Measurements from ENCODE around the gene CTTNBP2. TPM values are rescaled to one million over a fixed set of nuclear protein-coding genes. Genes with fewer than 3 reads are reported as not detected.

The CTTNBP2 gene
- total and polyA plus RNA-seq, 2 of the 13 experiments (the other 11 are each of a cell fraction or from before 2014, with no cell fraction given): not detected

DNA sequence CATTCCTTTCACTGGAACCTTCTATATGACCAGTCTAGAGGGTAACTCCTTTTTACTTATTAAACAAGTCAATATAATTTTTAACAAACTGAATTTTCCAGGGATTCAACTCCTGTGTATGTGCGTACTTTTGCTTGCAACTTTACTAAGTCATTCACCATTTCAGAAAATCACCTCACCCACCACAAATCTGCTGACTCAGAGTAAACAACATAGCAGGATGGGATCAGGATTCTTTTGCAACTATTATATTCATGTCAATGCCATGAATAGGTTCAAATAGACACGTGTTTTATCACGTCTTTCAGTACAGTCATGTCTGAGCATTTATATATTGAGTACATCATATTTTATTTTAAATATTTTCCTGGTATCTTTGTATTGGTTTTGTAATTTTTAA lies 14.5 kb downstream of the CTTNBP2 start:
- Histone ChIP-seq H4K20me1 (ENCODE audit: insufficient read depth, low read length) (no peaks in the 10 kb centered on the region), H3K9me3 (ENCODE audit: low read length) (no peaks in the 10 kb centered on the region), H3K4me1 (ENCODE audit: insufficient read depth, low read length) (peaks cover 14% of the 10 kb centered on the region), H3K4me3 (replicated peaks in 1 of 3; ENCODE audit: insufficient read depth in 1 of 3, low read depth in 2 of 3, low read length in 3 of 3) (no peak overlapping the region), H3K4me2 (ENCODE audit: low read depth, low read length) (no peak overlapping the region), H3K27me3 (ENCODE audit: control insufficient read depth in 1 of 2, insufficient read depth in 2 of 2, low read length in 2 of 2) (no peaks in the 10 kb centered on the region), H3K27ac (ENCODE audit: extremely low read length, insufficient read depth, low read length) (no peak overlapping the region), H3K36me3 (replicated peaks in 1 of 2; ENCODE audit: control insufficient read depth in 1 of 2, insufficient read depth in 2 of 2, low read length in 2 of 2) (no peaks in the 10 kb centered on the region), H3K79me2 (ENCODE audit: insufficient read depth, low read length) (no peaks in the 10 kb centered on the region), H3K9ac (ENCODE audit: insufficient read depth, low read depth, low read length) (no peak overlapping the region), H2AFZ (ENCODE audit: low read length) (no peak overlapping the region)
- FAIRE-seq (no peak), ATAC-seq (no peak), DNase-seq (ENCODE audit: low spot score) (no peak)
- 22% methylated on average over 3 of the region's 3 CpGs for WGBS (ENCODE audit: low lambda C conversion rate)
- no peak for TF ChIP-seq HOXD1 (CRISPR knock-in tag; IDR thresholded peaks at IDR 0.05)
- no peak for TF ChIP-seq ZNF512 (CRISPR knock-in tag; IDR thresholded peaks at IDR 0.05)
- peak; percentile 93 to 97 for TF ChIP-seq MAFK (conservative IDR thresholded peaks at IDR 0.05 in 1 of 2, IDR thresholded peaks at IDR 0.05 in 1 of 2; ENCODE audit: low read length in 2 of 2)
- peak; percentile 94 for TF ChIP-seq MAFF (IDR thresholded peaks at IDR 0.05; ENCODE audit: low read depth, low read length)
- ChIA-PET POLR2A (no interaction called here), CTCF (ENCODE audit: low intra/inter-chr PET ratio, low total read pairs) (no interaction called here)
- intact Hi-C loops (cut with micrococcal nuclease; ENCODE audit: unreplicated experiment) (no loop called here), in situ Hi-C loops (cut with HindIII; ENCODE audit: extremely low pct_ligation_motif_present, low pct_unique_long_range_greater_than_20kb) (no loop called here)
- no TSS peak for BruUV-seq (replicated peaks)

DNA sequence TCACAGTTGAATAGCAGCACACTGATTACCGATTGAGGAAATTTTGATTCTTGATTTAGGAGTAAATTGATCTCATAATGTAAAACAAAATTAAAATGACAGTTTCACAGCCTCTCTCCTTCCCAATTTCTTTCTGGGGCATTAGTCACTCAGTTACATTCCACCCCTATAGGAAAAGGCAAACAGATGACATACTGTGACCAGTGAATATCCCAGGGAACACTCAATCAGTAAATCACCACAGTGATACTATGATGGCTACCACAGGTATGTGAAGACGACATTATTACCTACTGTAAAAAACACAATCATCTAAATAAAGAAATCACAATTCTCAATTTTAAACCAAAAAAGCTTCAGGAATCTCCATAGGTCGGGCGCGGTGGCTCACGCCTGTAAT lies 15.5 kb downstream of the CTTNBP2 start:
- Histone ChIP-seq H3K27ac (ENCODE audit: extremely low read length, insufficient read depth, low read length) (no peak overlapping the region), H3K4me2 (ENCODE audit: low read depth, low read length) (no peak overlapping the region), H3K9ac (ENCODE audit: insufficient read depth, low read depth, low read length) (no peak overlapping the region), H3K79me2 (ENCODE audit: insufficient read depth, low read length) (no peaks in the 10 kb centered on the region), H3K36me3 (replicated peaks in 1 of 2; ENCODE audit: control insufficient read depth in 1 of 2, insufficient read depth in 2 of 2, low read length in 2 of 2) (no peaks in the 10 kb centered on the region), H3K27me3 (ENCODE audit: control insufficient read depth in 1 of 2, insufficient read depth in 2 of 2, low read length in 2 of 2) (no peaks in the 10 kb centered on the region), H4K20me1 (ENCODE audit: insufficient read depth, low read length) (no peaks in the 10 kb centered on the region), H3K4me1 (ENCODE audit: insufficient read depth, low read length) (peaks cover 11% of the 10 kb centered on the region), H3K9me3 (ENCODE audit: low read length) (no peaks in the 10 kb centered on the region), H2AFZ (ENCODE audit: low read length) (no peak overlapping the region), H3K4me3 (replicated peaks in 1 of 3; ENCODE audit: insufficient read depth in 1 of 3, low read depth in 2 of 3, low read length in 3 of 3) (no peak overlapping the region)
- DNase-seq (ENCODE audit: low spot score) (no peak), ATAC-seq (no peak), FAIRE-seq (no peak)
- CTCF ChIA-PET (ENCODE audit: low intra/inter-chr PET ratio, low total read pairs): no interaction called here
- in situ Hi-C loops (cut with HindIII; ENCODE audit: extremely low pct_ligation_motif_present, low pct_unique_long_range_greater_than_20kb): no loop called here
- no TSS peak for BruUV-seq (replicated peaks)
- intact Hi-C loops (cut with micrococcal nuclease; ENCODE audit: unreplicated experiment): no loop called here
- WGBS (ENCODE audit: low lambda C conversion rate): 72% methylated on average over 6 of the region's 6 CpGs
- POLR2A ChIA-PET: no interaction called here
- no peak for TF ChIP-seq SYNCRIP (IDR thresholded peaks at IDR 0.05; ENCODE audit: insufficient read depth, low read depth, low read length)
- TF ChIP-seq NFKBIZ (CRISPR knock-in tag; IDR thresholded peaks at IDR 0.05): no peak
- no peak for TF ChIP-seq ZNF547 (CRISPR knock-in tag; IDR thresholded peaks at IDR 0.05)
- TF ChIP-seq, protein P1, sequence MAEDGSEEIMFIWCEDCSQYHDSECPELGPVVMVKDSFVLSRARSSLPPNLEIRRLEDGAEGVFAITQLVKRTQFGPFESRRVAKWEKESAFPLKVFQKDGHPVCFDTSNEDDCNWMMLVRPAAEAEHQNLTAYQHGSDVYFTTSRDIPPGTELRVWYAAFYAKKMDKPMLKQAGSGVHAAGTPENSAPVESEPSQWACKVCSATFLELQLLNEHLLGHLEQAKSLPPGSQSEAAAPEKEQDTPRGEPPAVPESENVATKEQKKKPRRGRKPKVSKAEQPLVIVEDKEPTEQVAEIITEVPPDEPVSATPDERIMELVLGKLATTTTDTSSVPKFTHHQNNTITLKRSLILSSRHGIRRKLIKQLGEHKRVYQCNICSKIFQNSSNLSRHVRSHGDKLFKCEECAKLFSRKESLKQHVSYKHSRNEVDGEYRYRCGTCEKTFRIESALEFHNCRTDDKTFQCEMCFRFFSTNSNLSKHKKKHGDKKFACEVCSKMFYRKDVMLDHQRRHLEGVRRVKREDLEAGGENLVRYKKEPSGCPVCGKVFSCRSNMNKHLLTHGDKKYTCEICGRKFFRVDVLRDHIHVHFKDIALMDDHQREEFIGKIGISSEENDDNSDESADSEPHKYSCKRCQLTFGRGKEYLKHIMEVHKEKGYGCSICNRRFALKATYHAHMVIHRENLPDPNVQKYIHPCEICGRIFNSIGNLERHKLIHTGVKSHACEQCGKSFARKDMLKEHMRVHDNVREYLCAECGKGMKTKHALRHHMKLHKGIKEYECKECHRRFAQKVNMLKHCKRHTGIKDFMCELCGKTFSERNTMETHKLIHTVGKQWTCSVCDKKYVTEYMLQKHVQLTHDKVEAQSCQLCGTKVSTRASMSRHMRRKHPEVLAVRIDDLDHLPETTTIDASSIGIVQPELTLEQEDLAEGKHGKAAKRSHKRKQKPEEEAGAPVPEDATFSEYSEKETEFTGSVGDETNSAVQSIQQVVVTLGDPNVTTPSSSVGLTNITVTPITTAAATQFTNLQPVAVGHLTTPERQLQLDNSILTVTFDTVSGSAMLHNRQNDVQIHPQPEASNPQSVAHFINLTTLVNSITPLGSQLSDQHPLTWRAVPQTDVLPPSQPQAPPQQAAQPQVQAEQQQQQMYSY (CRISPR knock-in tag; IDR thresholded peaks at IDR 0.05): no peak
- no peak for TF ChIP-seq FOXC1 (CRISPR knock-in tag; IDR thresholded peaks at IDR 0.05; ENCODE audit: borderline replicate concordance)
- TF ChIP-seq FUBP1 (CRISPR knock-in tag; IDR thresholded peaks at IDR 0.05; ENCODE audit: borderline replicate concordance): no peak
- TF ChIP-seq NCOA1 (CRISPR knock-in tag; IDR thresholded peaks at IDR 0.05): no peak
- no peak for TF ChIP-seq CBX1 (IDR thresholded peaks at IDR 0.05; ENCODE audit: low read depth)
- no peak for TF ChIP-seq ZBTB3 (CRISPR knock-in tag; IDR thresholded peaks at IDR 0.05; ENCODE audit: borderline replicate concordance, low read depth)

Measured in HepG2 (cell line).